K562 (cell line): ENCODE results near the gene SHISA2. TPM values are rescaled to one million over a fixed set of nuclear protein-coding genes. Genes with fewer than 3 reads are reported as not detected.

Source experiments
- ATAC-seq: fragments of 200-7000 bp; cut with Tn5 transposase; 3 replicates; pipeline ENCODE4 v1.9.1; 2020; ENCODE audit warnings: moderate library complexity
- BruUV-seq: library from RNA; stranded (reverse); fragments of 400-500 nt; replicated peaks from 2 replicates; lab custom pipeline; 2021; lab: Mats Ljungman, UMichigan
- CTCF ChIA-PET: fragments of 300-600 bp; formaldehyde crosslinking; extraction: SDS; loops from one replicate; lab custom pipeline; 2021; ENCODE audit warnings: low intra/inter-chr PET ratio; lab: Yijun Ruan, JAX
- POLR2A ChIA-PET: fragments of 300-600, 350-650 bp; sonication (Branson Sonifier 250); formaldehyde crosslinking; extraction: SDS; loops from one replicate; lab custom pipeline; 2021; ENCODE audit warnings: antibody characterized with exemption, inconsistent platforms; lab: Yijun Ruan, JAX
- DNase-seq, 4 experiments: peaks; one replicate each; pipeline versions ENCODE4 v3.0.0 to v3.0.0-alpha.2; 2011 to 2018; ENCODE audit warnings: low spot score in 3 of 4, mixed read lengths in 3 of 4; ENCODE audit errors: extremely low read depth in 1 of 4
- FAIRE-seq: peaks from 2 replicates; lab custom pipeline; 2011; peaks lifted over from hg19 to GRCh38; lab: Jason Lieb, UNC
- H2AFZ ChIP-seq: 2 replicates; pipeline ENCODE4 v1.6.0; 2011; ENCODE audit warnings: low read depth, low read length, control low read depth, inconsistent platforms
- H3K27ac ChIP-seq: fragments of 200-600 bp; 3 replicates; pipeline ENCODE4 v1.8.0; 2011; ENCODE audit warnings: low read depth, mild to moderate bottlenecking, control low read depth, inconsistent platforms, low read length, moderate library complexity, mixed read lengths; ENCODE audit errors: extremely low read depth
- H3K27me3 ChIP-seq, 2 experiments: fragments of 300-600 bp in 1 of 2; 2 replicates in 1 of 2; 3 replicates in 1 of 2; pipeline versions ENCODE4 v1.6.0 to v1.8.0; 2011; ENCODE audit warnings: inconsistent platforms in 2 of 2, low read length in 2 of 2, mild to moderate bottlenecking in 1 of 2, mixed read lengths in 1 of 2, moderate library complexity in 1 of 2; ENCODE audit not compliant: control insufficient read depth in 2 of 2, insufficient read depth in 2 of 2
- H3K36me3 ChIP-seq: fragments of 300-600 bp; 3 replicates; pipeline ENCODE4 v1.8.0; 2011; ENCODE audit warnings: mild to moderate bottlenecking, low read length, inconsistent platforms; ENCODE audit not compliant: control insufficient read depth, insufficient read depth
- H3K4me1 ChIP-seq, 2 experiments: fragments of 200-600 bp in 1 of 2; replicated peaks in 1 of 2; 2 replicates in 1 of 2; 3 replicates in 1 of 2; pipeline versions ENCODE4 v1.5.1 to v1.8.0; 2011; ENCODE audit warnings: inconsistent platforms in 2 of 2, low read length in 2 of 2, mild to moderate bottlenecking in 1 of 2, mixed read lengths in 1 of 2, moderate library complexity in 1 of 2; ENCODE audit not compliant: control insufficient read depth in 2 of 2, insufficient read depth in 2 of 2
- H3K4me2 ChIP-seq: 2 replicates; pipeline ENCODE4 v1.6.1; 2011; ENCODE audit warnings: low read length, control low read depth, inconsistent platforms, mixed read lengths; ENCODE audit not compliant: insufficient read depth
- H3K4me3 ChIP-seq: fragments of 200-600 bp; sonication (generic), shearing (Covaris generic); 2 replicates; pipeline ENCODE4 v1.5.1; 2016; ENCODE audit warnings: control low read depth, inconsistent platforms
- H3K79me2 ChIP-seq: fragments of 200-600 bp; 3 replicates; pipeline ENCODE4 v1.8.0; 2011; ENCODE audit warnings: low read length, inconsistent platforms; ENCODE audit not compliant: control insufficient read depth, insufficient read depth
- H3K9ac ChIP-seq, 2 experiments: 2 replicates each; pipeline versions ENCODE4 v1.6.0 to v1.6.1; 2011; ENCODE audit warnings: low read depth in 2 of 2, low read length in 2 of 2, control low read depth in 1 of 2, inconsistent platforms in 1 of 2, mild to moderate bottlenecking in 1 of 2, mixed read lengths in 1 of 2; ENCODE audit not compliant: insufficient read depth in 1 of 2
- H3K9me1 ChIP-seq: one replicate; pipeline ENCODE4 v1.6.0; 2011; ENCODE audit warnings: inconsistent platforms, mild to moderate bottlenecking, low read length, moderate library complexity; ENCODE audit not compliant: control insufficient read depth, insufficient read depth
- H3K9me3 ChIP-seq: replicated peaks from 2 replicates; pipeline ENCODE4 v1.5.1; 2011; ENCODE audit warnings: low read depth, low read length, inconsistent platforms; ENCODE audit not compliant: control insufficient read depth, insufficient read depth
- H4K20me1 ChIP-seq: replicated peaks from 2 replicates; pipeline ENCODE4 v1.6.1; 2011; ENCODE audit warnings: low read length, inconsistent platforms, mixed read lengths; ENCODE audit not compliant: control insufficient read depth, insufficient read depth
- ARID3A ChIP-seq: IDR thresholded peaks from 2 replicates; pipeline ENCODE4 v1.6.1; 2012; ENCODE audit warnings: low read depth, low read length, improper control_type of control experiment, borderline replicate concordance
- NELFE ChIP-seq: IDR thresholded peaks from 2 replicates; pipeline ENCODE4 v1.6.1; 2011; ENCODE audit warnings: mild to moderate bottlenecking; ENCODE audit not compliant: insufficient read depth, insufficient read length
- NFXL1 ChIP-seq: fragments of 450-650 bp; formaldehyde crosslinking; IDR thresholded peaks from 2 replicates; pipeline ENCODE4 v1.4.0; 2021; ENCODE audit warnings: mild to moderate bottlenecking
- POLR3A ChIP-seq: IDR thresholded peaks from 2 replicates; pipeline ENCODE4 v1.6.1; 2011; ENCODE audit warnings: borderline replicate concordance, mild to moderate bottlenecking, moderate library complexity; ENCODE audit not compliant: insufficient read length, insufficient read depth; ENCODE audit errors: extremely low read depth
- SMAD1 ChIP-seq: fragments of 150-350 bp; IDR thresholded peaks from 2 replicates; pipeline ENCODE4 v1.6.1; 2014; ENCODE audit warnings: low read length, low read depth; ENCODE audit not compliant: partially characterized antibody
- SMAD3 ChIP-seq: fragments of 450-650 bp; formaldehyde crosslinking; conservative IDR thresholded peaks from 2 replicates; pipeline ENCODE4 v1.4.0; 2020; ENCODE audit warnings: mild to moderate bottlenecking
- SMARCA4 ChIP-seq: fragments of 450-650 bp; IDR thresholded peaks from 2 replicates; pipeline ENCODE4 v1.6.1; 2016
- ZBTB9 ChIP-seq: fragments of 450-650 bp; formaldehyde crosslinking; IDR thresholded peaks from 2 replicates; pipeline ENCODE4 v1.4.0; 2020; ENCODE audit warnings: mild to moderate bottlenecking, moderate library complexity
- ZNF12 ChIP-seq: sonication (generic); formaldehyde crosslinking; IDR thresholded peaks from 2 replicates; pipeline ENCODE4 v1.4.0; 2020; ENCODE audit warnings: mild to moderate bottlenecking, missing genetic modification reagents
- ZNF699 ChIP-seq: fragments of 250-450 bp; sonication (Bioruptor Pico); IDR thresholded peaks from 2 replicates; pipeline ENCODE4 v1.8.0; 2021; ENCODE audit warnings: mild to moderate bottlenecking, moderate library complexity; ENCODE audit not compliant: insufficient replicate concordance
- WGBS: fragments of 100-300 bp; shearing (Covaris generic); methylation state at CpG from one replicate; pipeline ENCODE4 v1.1.6; 2016; ENCODE audit warnings: low coverage, mixed read lengths; ENCODE audit not compliant: insufficient coverage; ENCODE audit errors: missing lambda C conversion rate; 5-methylcytosine and 5-hydroxymethylcytosine counted together
- in situ Hi-C: fragments of 300-500 bp; cut with MboI; formaldehyde crosslinking; loops from 4 replicates; pipeline ENCODE4 v1.15.0; 2018; ENCODE audit warnings: inconsistent platforms, mixed read lengths
- intact Hi-C: fragments of 100-400 bp; cut with micrococcal nuclease; formaldehyde crosslinking; loops from 2 replicates; pipeline ENCODE4 v1.14.2; 2022
- polyA plus RNA-seq, 8 experiments: library from polyadenylated mRNA; depleted of rRNA in 4 of 8; stranded (reverse) in 5 of 8; unstranded in 3 of 8; fragments of >200 nt; fragmentation: Nextera tagmentation in 2 of 8; fragmentation: Illumina TruSeq in 1 of 8; extraction: Ambion mirVana in 2 of 8; extraction: Trizol in 1 of 8; gene quantifications; 2 replicates each; pipeline versions ENCODE4 v1.2.1 to v1.2.3, GENCODE V29; 2011 to 2014; ENCODE audit warnings: inconsistent platforms in 1 of 8, missing spikeins in 1 of 8
- total RNA-seq, 7 experiments: library from RNA; depleted of rRNA in 6 of 7; stranded (reverse); fragments of >200 nt in 6 of 7; fragmentation: Illumina TruSeq in 2 of 7; extraction: Trizol in 2 of 7; gene quantifications; 2 replicates each; pipeline versions ENCODE4 v1.2.1 to v1.2.3, GENCODE V29; 2011 to 2021; ENCODE audit warnings: low replicate concordance in 1 of 7

Gene SHISA2
- total and polyA plus RNA-seq, 9 of the 15 experiments (the other 6 are each of a cell fraction or from before 2014, with no cell fraction given): not detected

DNA sequence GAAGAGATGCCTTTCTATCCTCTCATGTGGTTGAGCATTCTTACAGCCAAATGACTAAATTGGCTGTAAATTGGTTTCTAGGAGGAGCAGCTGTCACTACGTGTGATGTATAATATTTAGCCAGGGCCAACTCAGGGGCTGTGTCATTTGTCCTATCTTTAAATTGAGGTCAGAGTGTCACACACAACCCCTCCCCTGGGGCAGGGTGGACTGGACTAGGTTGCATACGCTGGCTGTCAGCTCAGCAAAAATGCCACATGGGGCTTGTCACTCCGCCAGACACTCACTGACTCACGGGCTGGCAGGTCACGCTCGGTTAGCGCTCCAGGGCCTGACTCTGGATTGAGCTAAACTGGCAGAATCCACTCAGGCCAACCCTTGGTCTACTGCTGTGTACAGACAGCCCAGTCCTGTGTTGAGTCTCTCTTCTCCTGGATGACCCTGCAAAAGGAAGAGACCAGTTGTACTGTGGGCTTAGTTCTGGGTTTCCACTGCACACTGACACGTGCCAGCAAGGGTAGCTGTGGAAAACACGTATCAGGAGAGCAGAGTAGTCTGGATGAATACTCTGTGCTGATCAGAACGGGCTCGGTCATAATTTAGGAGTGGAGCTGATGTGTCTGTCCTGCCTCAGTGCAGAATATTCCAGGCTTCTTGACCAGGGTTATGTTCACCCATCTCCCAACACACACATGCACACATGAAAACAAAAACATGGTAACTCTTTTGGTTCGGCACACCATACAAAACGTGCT, 29.1 kb downstream of the SHISA2 start:
- TF ChIP-seq SMAD1: no peak
- TF ChIP-seq SMARCA4: no peak
- no peak for TF ChIP-seq NFXL1 (CRISPR knock-in tag)
- no peak for TF ChIP-seq NELFE
- TF ChIP-seq ZBTB9 (CRISPR knock-in tag): no peak
- no peak for TF ChIP-seq ZNF699 (CRISPR knock-in tag)
- no peak for TF ChIP-seq ZNF12 (CRISPR knock-in tag)
- no peak for TF ChIP-seq ARID3A
- no peak for TF ChIP-seq POLR3A
- no peak for TF ChIP-seq SMAD3 (CRISPR knock-in tag)
- in situ Hi-C loops: no loop called here
- under 1% methylated on average over 13 of the region's 13 CpGs for WGBS

More for the DNA sequence above, 29.1 kb downstream of the SHISA2 start:
- intact Hi-C loops: no loop called here
- H2AFZ ChIP-seq: no peak overlapping the region
- H3K36me3 ChIP-seq: no peaks in the 10 kb centered on the region
- no peaks in the 10 kb centered on the region for H3K79me2 ChIP-seq
- no peaks in the 10 kb centered on the region for H3K4me1 ChIP-seq
- H3K4me2 ChIP-seq: no peak overlapping the region
- H3K9ac ChIP-seq: no peak overlapping the region
- H3K4me3 ChIP-seq: no peak overlapping the region
- DNase-seq (no peak), ATAC-seq (no peak), FAIRE-seq (no peak)
- no peak overlapping the region for H3K27ac ChIP-seq
- H4K20me1 ChIP-seq: no peaks in the 10 kb centered on the region
- ChIA-PET CTCF (no interaction called here), POLR2A (no interaction called here)
- BruUV-seq: no TSS peak
- H3K9me1 ChIP-seq: no peaks in the 10 kb centered on the region
- H3K9me3 ChIP-seq: no peaks in the 10 kb centered on the region
- peaks cover 3 to 19% of the 10 kb centered on the region in 2 experiments for H3K27me3 ChIP-seq
